GM23338 (cell line): Measurements from ENCODE around the gene ARL15. TPM values are rescaled to one million over a fixed set of nuclear protein-coding genes. Genes with fewer than 3 reads are reported as not detected.

Experiments
- ATAC-seq: fragments of 200-7000 bp; cut with Tn5 transposase; 3 replicates; pipeline ENCODE4 v1.9.1; 2020
- DNase-seq: peaks from one replicate; pipeline ENCODE4 v3.0.0-alpha.2; 2015; ENCODE audit warnings: low spot score
- H2AFZ ChIP-seq: fragments of 200-600 bp; sonication (generic); 2 replicates; pipeline ENCODE4 v1.8.0; 2016; ENCODE audit warnings: antibody characterized with exemption, mild to moderate bottlenecking, moderate library complexity
- H3F3A ChIP-seq: fragments of 200-600 bp; sonication (generic); replicated peaks from 2 replicates; pipeline ENCODE4 v1.8.0; 2017; ENCODE audit warnings: antibody characterized with exemption, mixed run types, low read depth
- H3K27ac ChIP-seq: fragments of 200-600 bp; sonication (generic); 2 replicates; pipeline ENCODE4 v1.6.1; 2016; ENCODE audit warnings: low read depth
- H3K27me3 ChIP-seq: fragments of 200-600 bp; sonication (generic); 2 replicates; pipeline ENCODE4 v1.8.0; 2016; ENCODE audit warnings: mild to moderate bottlenecking, mixed run types, moderate library complexity; ENCODE audit not compliant: insufficient read depth
- H3K36me3 ChIP-seq: fragments of 200-600 bp; sonication (generic); 2 replicates; pipeline ENCODE4 v1.8.0; 2016; ENCODE audit warnings: mild to moderate bottlenecking; ENCODE audit not compliant: insufficient read depth
- H3K4me1 ChIP-seq: fragments of 200-600 bp; sonication (generic); 2 replicates; pipeline ENCODE4 v1.8.0; 2016; ENCODE audit warnings: mild to moderate bottlenecking, moderate library complexity; ENCODE audit not compliant: insufficient read depth
- H3K4me2 ChIP-seq: fragments of 200-600 bp; sonication (generic); 2 replicates; pipeline ENCODE4 v1.7.1; 2017; ENCODE audit warnings: mixed run types
- H3K4me3 ChIP-seq: fragments of 200-600 bp; sonication (generic); 2 replicates; pipeline ENCODE4 v1.6.1; 2016; ENCODE audit warnings: mixed run types
- H3K79me2 ChIP-seq: fragments of 200-600 bp; sonication (generic); replicated peaks from 2 replicates; pipeline ENCODE4 v1.8.0; 2017; ENCODE audit warnings: mild to moderate bottlenecking; ENCODE audit not compliant: insufficient read depth
- H3K9me2 ChIP-seq: fragments of 200-600 bp; sonication (generic); 2 replicates; pipeline ENCODE4 v1.8.0; 2017; ENCODE audit not compliant: insufficient read depth
- H4K20me1 ChIP-seq: fragments of 200-600 bp; sonication (generic); replicated peaks from 2 replicates; pipeline ENCODE4 v1.8.0; 2017; ENCODE audit warnings: mild to moderate bottlenecking; ENCODE audit not compliant: insufficient read depth
- H3K27ac Mint-ChIP-seq: 2 replicates; pipeline ENCODE4 v1.8.0; 2020; ENCODE audit warnings: inconsistent platforms, mild to moderate bottlenecking, moderate library complexity, mixed read lengths
- H3K27me3 Mint-ChIP-seq: 3 replicates; pipeline ENCODE4 v1.8.0; 2022; ENCODE audit warnings: low read depth, mild to moderate bottlenecking, moderate library complexity, mixed read lengths, inconsistent platforms; ENCODE audit not compliant: insufficient read depth, poor library complexity
- H3K36me3 Mint-ChIP-seq: 3 replicates; pipeline ENCODE4 v1.8.0; 2021; ENCODE audit warnings: low read depth, mild to moderate bottlenecking, inconsistent platforms, moderate library complexity, mixed read lengths
- H3K4me1 Mint-ChIP-seq: 3 replicates; pipeline ENCODE4 v1.8.0; 2020; ENCODE audit warnings: mild to moderate bottlenecking, inconsistent platforms, mixed read lengths
- H3K4me3 Mint-ChIP-seq: 3 replicates; pipeline ENCODE4 v1.8.0; 2021; ENCODE audit warnings: moderate library complexity, mild to moderate bottlenecking, inconsistent platforms, mixed read lengths
- H3K9me3 Mint-ChIP-seq: 3 replicates; pipeline ENCODE4 v1.8.0; 2020; ENCODE audit warnings: moderate library complexity, mild to moderate bottlenecking, inconsistent platforms, mixed read lengths
- CREB1 ChIP-seq: fragments of 250-450 bp; sonication (Bioruptor Pico); IDR thresholded peaks from 2 replicates; pipeline ENCODE4 v1.5.0; 2020; ENCODE audit warnings: low read depth, mild to moderate bottlenecking, moderate library complexity
- ETS1 ChIP-seq: IDR thresholded peaks from 2 replicates; pipeline ENCODE4 v1.6.1; 2016; ENCODE audit warnings: antibody characterized with exemption
- EZH2 ChIP-seq: fragments of 200-600 bp; sonication (generic); IDR thresholded peaks from one replicate; pipeline ENCODE4 v1.8.0; 2017; ENCODE audit warnings: antibody characterized with exemption, mild to moderate bottlenecking, low read depth; ENCODE audit not compliant: unreplicated experiment
- EZH2phosphoT487 ChIP-seq: fragments of 200-600 bp; sonication (generic); IDR thresholded peaks from one replicate; pipeline ENCODE4 v1.8.1; 2018; ENCODE audit warnings: antibody characterized with exemption; ENCODE audit not compliant: unreplicated experiment
- JUNB ChIP-seq: IDR thresholded peaks from one replicate; pipeline ENCODE4 v1.6.1; 2016; ENCODE audit warnings: antibody characterized with exemption; ENCODE audit not compliant: unreplicated experiment
- NANOG ChIP-seq: IDR thresholded peaks from 2 replicates; pipeline ENCODE4 v1.6.1; 2016; ENCODE audit warnings: antibody characterized with exemption, borderline replicate concordance
- POLR2AphosphoS5 ChIP-seq: IDR thresholded peaks from 2 replicates; pipeline ENCODE4 v1.6.1; 2016; ENCODE audit warnings: antibody characterized with exemption, low read depth
- REST ChIP-seq: IDR thresholded peaks from one replicate; pipeline ENCODE4 v1.6.1; 2018; ENCODE audit warnings: antibody characterized with exemption; ENCODE audit not compliant: unreplicated experiment
- STAT1 ChIP-seq: IDR thresholded peaks from one replicate; pipeline ENCODE4 v1.6.1; 2016; ENCODE audit warnings: antibody characterized with exemption; ENCODE audit not compliant: unreplicated experiment
- ZNF114 ChIP-seq: fragments of 250-450 bp; sonication (Bioruptor Pico); IDR thresholded peaks from 2 replicates; pipeline ENCODE4 v1.5.0; 2020; ENCODE audit warnings: mild to moderate bottlenecking, moderate library complexity
- ZNF331 ChIP-seq: fragments of 250-450 bp; sonication (Bioruptor Pico); IDR thresholded peaks from 2 replicates; pipeline ENCODE4 v1.5.0; 2020; ENCODE audit warnings: low read depth, mild to moderate bottlenecking, moderate library complexity
- polyA plus RNA-seq: library from polyadenylated mRNA; unstranded; fragments of >200 nt; fragmentation: Nextera tagmentation; extraction: Ambion mirVana; gene quantifications from 2 replicates; pipeline ENCODE4 v1.2.1, GENCODE V29; 2016
- total RNA-seq: library from RNA; depleted of rRNA; stranded (reverse); fragments of >200 nt; shearing (Covaris generic); gene quantifications from 2 replicates; pipeline ENCODE4 v1.2.3, GENCODE V29; 2014
- TF ChIP-seq, protein P1 (sequence below): fragments of 250-450 bp; sonication (Bioruptor Pico); IDR thresholded peaks from 2 replicates; pipeline ENCODE4 v1.5.0; 2020; ENCODE audit warnings: mild to moderate bottlenecking, moderate library complexity
- TF ChIP-seq, protein P2 (sequence below), 2 experiments: fragments of 200-600 bp in 1 of 2; sonication (generic) in 1 of 2; conservative IDR thresholded peaks; 2 replicates each; pipeline versions ENCODE4 v1.5.1 to v1.6.1; 2016 to 2017; ENCODE audit warnings: antibody characterized with exemption in 2 of 2, low read depth in 2 of 2, mild to moderate bottlenecking in 2 of 2, moderate library complexity in 1 of 2

ARL15 gene
- total and polyA plus RNA-seq, 2 experiments from 2014 or later: 13.0 to 54.0 TPM

GRCh38 chr5:54309691-54310432 lies 511 bp downstream of the ARL15 start:
- peak overlapping the region; percentile 91 for H3K4me3 ChIP-seq
- H4K20me1 ChIP-seq: peaks cover 10% of the 10 kb centered on the region
- peak overlapping the region; percentile 78 for H3K27ac ChIP-seq
- H3K4me1 Mint-ChIP-seq: peaks cover 21% of the 10 kb centered on the region
- DNase-seq (peak; percentile 59), ATAC-seq (peak; percentile 62)
- H3K36me3 Mint-ChIP-seq: no peaks in the 10 kb centered on the region
- H3K79me2 ChIP-seq: peaks cover 48% of the 10 kb centered on the region
- H3K27ac Mint-ChIP-seq: peak overlapping the region; percentile 97
- H3F3A ChIP-seq: no peaks in the 10 kb centered on the region
- H3K4me2 ChIP-seq: peak overlapping the region; percentile 86
- no peaks in the 10 kb centered on the region for H3K36me3 ChIP-seq
- peak overlapping the region; percentile 99 for H2AFZ ChIP-seq
- no peaks in the 10 kb centered on the region for H3K9me2 ChIP-seq
- H3K4me1 ChIP-seq: peaks cover 30% of the 10 kb centered on the region
- peaks cover 22% of the 10 kb centered on the region; the same call in 1 of the 2 replicates for H3K27me3 ChIP-seq
- 0 out of 3 replicates have a peak, but pooled peaks cover 2% of the 10 kb centered on the region for H3K9me3 Mint-ChIP-seq
- H3K4me3 Mint-ChIP-seq: peak overlapping the region; percentile 94
- TF ChIP-seq, protein P1, sequence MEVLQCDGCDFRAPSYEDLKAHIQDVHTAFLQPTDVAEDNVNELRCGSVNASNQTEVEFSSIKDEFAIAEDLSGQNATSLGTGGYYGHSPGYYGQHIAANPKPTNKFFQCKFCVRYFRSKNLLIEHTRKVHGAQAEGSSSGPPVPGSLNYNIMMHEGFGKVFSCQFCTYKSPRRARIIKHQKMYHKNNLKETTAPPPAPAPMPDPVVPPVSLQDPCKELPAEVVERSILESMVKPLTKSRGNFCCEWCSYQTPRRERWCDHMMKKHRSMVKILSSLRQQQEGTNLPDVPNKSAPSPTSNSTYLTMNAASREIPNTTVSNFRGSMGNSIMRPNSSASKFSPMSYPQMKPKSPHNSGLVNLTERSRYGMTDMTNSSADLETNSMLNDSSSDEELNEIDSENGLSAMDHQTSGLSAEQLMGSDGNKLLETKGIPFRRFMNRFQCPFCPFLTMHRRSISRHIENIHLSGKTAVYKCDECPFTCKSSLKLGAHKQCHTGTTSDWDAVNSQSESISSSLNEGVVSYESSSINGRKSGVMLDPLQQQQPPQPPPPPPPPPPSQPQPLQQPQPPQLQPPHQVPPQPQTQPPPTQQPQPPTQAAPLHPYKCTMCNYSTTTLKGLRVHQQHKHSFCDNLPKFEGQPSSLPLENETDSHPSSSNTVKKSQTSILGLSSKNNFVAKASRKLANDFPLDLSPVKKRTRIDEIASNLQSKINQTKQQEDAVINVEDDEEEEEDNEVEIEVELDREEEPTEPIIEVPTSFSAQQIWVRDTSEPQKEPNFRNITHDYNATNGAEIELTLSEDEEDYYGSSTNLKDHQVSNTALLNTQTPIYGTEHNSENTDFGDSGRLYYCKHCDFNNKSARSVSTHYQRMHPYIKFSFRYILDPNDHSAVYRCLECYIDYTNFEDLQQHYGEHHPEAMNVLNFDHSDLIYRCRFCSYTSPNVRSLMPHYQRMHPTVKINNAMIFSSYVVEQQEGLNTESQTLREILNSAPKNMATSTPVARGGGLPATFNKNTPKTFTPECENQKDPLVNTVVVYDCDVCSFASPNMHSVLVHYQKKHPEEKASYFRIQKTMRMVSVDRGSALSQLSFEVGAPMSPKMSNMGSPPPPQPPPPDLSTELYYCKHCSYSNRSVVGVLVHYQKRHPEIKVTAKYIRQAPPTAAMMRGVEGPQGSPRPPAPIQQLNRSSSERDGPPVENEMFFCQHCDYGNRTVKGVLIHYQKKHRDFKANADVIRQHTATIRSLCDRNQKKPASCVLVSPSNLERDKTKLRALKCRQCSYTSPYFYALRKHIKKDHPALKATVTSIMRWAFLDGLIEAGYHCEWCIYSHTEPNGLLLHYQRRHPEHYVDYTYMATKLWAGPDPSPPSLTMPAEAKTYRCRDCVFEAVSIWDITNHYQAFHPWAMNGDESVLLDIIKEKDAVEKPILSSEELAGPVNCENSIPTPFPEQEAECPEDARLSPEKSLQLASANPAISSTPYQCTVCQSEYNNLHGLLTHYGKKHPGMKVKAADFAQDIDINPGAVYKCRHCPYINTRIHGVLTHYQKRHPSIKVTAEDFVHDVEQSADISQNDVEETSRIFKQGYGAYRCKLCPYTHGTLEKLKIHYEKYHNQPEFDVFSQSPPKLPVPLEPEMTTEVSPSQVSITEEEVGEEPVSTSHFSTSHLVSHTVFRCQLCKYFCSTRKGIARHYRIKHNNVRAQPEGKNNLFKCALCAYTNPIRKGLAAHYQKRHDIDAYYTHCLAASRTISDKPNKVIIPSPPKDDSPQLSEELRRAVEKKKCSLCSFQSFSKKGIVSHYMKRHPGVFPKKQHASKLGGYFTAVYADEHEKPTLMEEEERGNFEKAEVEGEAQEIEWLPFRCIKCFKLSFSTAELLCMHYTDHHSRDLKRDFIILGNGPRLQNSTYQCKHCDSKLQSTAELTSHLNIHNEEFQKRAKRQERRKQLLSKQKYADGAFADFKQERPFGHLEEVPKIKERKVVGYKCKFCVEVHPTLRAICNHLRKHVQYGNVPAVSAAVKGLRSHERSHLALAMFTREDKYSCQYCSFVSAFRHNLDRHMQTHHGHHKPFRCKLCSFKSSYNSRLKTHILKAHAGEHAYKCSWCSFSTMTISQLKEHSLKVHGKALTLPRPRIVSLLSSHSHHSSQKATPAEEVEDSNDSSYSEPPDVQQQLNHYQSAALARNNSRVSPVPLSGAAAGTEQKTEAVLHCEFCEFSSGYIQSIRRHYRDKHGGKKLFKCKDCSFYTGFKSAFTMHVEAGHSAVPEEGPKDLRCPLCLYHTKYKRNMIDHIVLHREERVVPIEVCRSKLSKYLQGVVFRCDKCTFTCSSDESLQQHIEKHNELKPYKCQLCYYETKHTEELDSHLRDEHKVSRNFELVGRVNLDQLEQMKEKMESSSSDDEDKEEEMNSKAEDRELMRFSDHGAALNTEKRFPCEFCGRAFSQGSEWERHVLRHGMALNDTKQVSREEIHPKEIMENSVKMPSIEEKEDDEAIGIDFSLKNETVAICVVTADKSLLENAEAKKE: no peak
- TF ChIP-seq POLR2AphosphoS5: no peak
- TF ChIP-seq NANOG: no peak
- no peak for TF ChIP-seq REST
- TF ChIP-seq ZNF331 (CRISPR knock-in tag): no peak
- no peak for TF ChIP-seq JUNB
- TF ChIP-seq EZH2phosphoT487: no peak
- TF ChIP-seq ZNF114 (CRISPR knock-in tag): no peak
- TF ChIP-seq STAT1: no peak
- TF ChIP-seq CREB1 (CRISPR knock-in tag): no peak
- TF ChIP-seq EZH2: no peak
- no peak for TF ChIP-seq ETS1
- TF ChIP-seq, protein P2, sequence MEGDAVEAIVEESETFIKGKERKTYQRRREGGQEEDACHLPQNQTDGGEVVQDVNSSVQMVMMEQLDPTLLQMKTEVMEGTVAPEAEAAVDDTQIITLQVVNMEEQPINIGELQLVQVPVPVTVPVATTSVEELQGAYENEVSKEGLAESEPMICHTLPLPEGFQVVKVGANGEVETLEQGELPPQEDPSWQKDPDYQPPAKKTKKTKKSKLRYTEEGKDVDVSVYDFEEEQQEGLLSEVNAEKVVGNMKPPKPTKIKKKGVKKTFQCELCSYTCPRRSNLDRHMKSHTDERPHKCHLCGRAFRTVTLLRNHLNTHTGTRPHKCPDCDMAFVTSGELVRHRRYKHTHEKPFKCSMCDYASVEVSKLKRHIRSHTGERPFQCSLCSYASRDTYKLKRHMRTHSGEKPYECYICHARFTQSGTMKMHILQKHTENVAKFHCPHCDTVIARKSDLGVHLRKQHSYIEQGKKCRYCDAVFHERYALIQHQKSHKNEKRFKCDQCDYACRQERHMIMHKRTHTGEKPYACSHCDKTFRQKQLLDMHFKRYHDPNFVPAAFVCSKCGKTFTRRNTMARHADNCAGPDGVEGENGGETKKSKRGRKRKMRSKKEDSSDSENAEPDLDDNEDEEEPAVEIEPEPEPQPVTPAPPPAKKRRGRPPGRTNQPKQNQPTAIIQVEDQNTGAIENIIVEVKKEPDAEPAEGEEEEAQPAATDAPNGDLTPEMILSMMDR (conservative IDR thresholded peaks at IDR 0.05; ENCODE audit: low read depth in 2 of 2): no peak
- peaks cover 12% of the 10 kb centered on the region for H3K27me3 Mint-ChIP-seq
